ENCODE data around the gene NIT1. TPM values are rescaled to one million over a fixed set of nuclear protein-coding genes. Genes with fewer than 3 reads are reported as not detected.

NIT1 gene
- total and polyA plus RNA-seq, 2 of the 13 experiments (the other 11 are each of a cell fraction or from before 2014, with no cell fraction given), result 22.7 to 31.0 TPM

GRCh38 chr1:161117759-161118581, at the start of gene NIT1, which contains the start of gene PFDN2 (continued):
- TF ChIP-seq JUN (CRISPR knock-in tag; IDR thresholded peaks at IDR 0.05), result no peak
- peak; percentile 31; the same call in 1 of the 2 replicates for TF ChIP-seq ZNF441 (CRISPR knock-in tag; IDR thresholded peaks at IDR 0.05; ENCODE audit: borderline replicate concordance)
- no peak for TF ChIP-seq ISX (CRISPR knock-in tag; conservative IDR thresholded peaks at IDR 0.05)
- TF ChIP-seq ZNF710 (CRISPR knock-in tag; IDR thresholded peaks at IDR 0.05; ENCODE audit: borderline replicate concordance), result no peak
- TF ChIP-seq FOXK1 (CRISPR knock-in tag; IDR thresholded peaks at IDR 0.05; ENCODE audit: borderline replicate concordance, low read depth), result peak; percentile 14; the same call in 1 of the 2 replicates
- TF ChIP-seq SIX1 (CRISPR knock-in tag; IDR thresholded peaks at IDR 0.05; ENCODE audit: borderline replicate concordance), result no peak
- no peak for TF ChIP-seq ZNF510 (CRISPR knock-in tag; IDR thresholded peaks at IDR 0.05; ENCODE audit: low read depth)
- peak; percentile 74; the same call in 1 of the 2 replicates for TF ChIP-seq REPIN1 (CRISPR knock-in tag; IDR thresholded peaks at IDR 0.05; ENCODE audit: borderline replicate concordance, low read depth)
- TF ChIP-seq PLRG1 (conservative IDR thresholded peaks at IDR 0.05), result no peak
- TF ChIP-seq, protein P1, sequence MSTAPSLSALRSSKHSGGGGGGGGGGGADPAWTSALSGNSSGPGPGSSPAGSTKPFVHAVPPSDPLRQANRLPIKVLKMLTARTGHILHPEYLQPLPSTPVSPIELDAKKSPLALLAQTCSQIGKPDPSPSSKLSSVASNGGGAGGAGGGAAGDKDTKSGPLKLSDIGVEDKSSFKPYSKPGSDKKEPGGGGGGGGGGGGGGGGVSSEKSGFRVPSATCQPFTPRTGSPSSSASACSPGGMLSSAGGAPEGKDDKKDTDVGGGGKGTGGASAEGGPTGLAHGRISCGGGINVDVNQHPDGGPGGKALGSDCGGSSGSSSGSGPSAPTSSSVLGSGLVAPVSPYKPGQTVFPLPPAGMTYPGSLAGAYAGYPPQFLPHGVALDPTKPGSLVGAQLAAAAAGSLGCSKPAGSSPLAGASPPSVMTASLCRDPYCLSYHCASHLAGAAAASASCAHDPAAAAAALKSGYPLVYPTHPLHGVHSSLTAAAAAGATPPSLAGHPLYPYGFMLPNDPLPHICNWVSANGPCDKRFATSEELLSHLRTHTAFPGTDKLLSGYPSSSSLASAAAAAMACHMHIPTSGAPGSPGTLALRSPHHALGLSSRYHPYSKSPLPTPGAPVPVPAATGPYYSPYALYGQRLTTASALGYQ (CRISPR knock-in tag; IDR thresholded peaks at IDR 0.05), result peak; percentile 32; the same call in 1 of the 2 replicates
- TF ChIP-seq NR1H2 (CRISPR knock-in tag; IDR thresholded peaks at IDR 0.05; ENCODE audit: borderline replicate concordance, low read depth), result no peak
- TF ChIP-seq SSRP1 (CRISPR knock-in tag; IDR thresholded peaks at IDR 0.05), result no peak
- 0 out of 2 replicates have a peak, but pooled peaks have one; percentile 73 for TF ChIP-seq ZNF256 (CRISPR knock-in tag; conservative IDR thresholded peaks at IDR 0.05)
- TF ChIP-seq KDM2A (CRISPR knock-in tag; IDR thresholded peaks at IDR 0.05; ENCODE audit: borderline replicate concordance, low read depth), result peak; percentile 79; the same call in 1 of the 2 replicates
- TF ChIP-seq NBN (conservative IDR thresholded peaks at IDR 0.05), result no peak
- 0 out of 2 replicates have a peak, but pooled peaks have one; percentile 57 for TF ChIP-seq KLF6 (CRISPR knock-in tag; IDR thresholded peaks at IDR 0.05)
- TF ChIP-seq ZNF777 (CRISPR knock-in tag; IDR thresholded peaks at IDR 0.05), result peak; percentile 62; the same call in 1 of the 2 replicates
- 0 out of 2 replicates have a peak, but pooled peaks have one; percentile 35 for TF ChIP-seq KDM6A (CRISPR knock-in tag; IDR thresholded peaks at IDR 0.05; ENCODE audit: low read depth)
- no peak for TF ChIP-seq NR3C1 (CRISPR knock-in tag; IDR thresholded peaks at IDR 0.05)
- 0 out of 2 replicates have a peak, but pooled peaks have one; percentile 53 for TF ChIP-seq ZNF138 (CRISPR knock-in tag; IDR thresholded peaks at IDR 0.05; ENCODE audit: low read depth)
- peak; percentile 52 for TF ChIP-seq RBM39 (IDR thresholded peaks at IDR 0.05; ENCODE audit: low read depth, low read length, poor library complexity, severe bottlenecking)
- 0 out of 2 replicates have a peak, but pooled peaks have one; percentile 19 for TF ChIP-seq ZNF629 (CRISPR knock-in tag; conservative IDR thresholded peaks at IDR 0.05)
- TF ChIP-seq ETS1 (CRISPR knock-in tag; IDR thresholded peaks at IDR 0.05), result peak; percentile 76; the same call in 1 of the 2 replicates
- TF ChIP-seq, protein P2, sequence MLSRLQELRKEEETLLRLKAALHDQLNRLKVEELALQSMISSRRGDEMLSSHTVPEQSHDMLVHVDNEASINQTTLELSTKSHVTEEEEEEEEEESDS (CRISPR knock-in tag; IDR thresholded peaks at IDR 0.05; ENCODE audit: borderline replicate concordance), result no peak
- peak; percentile 87 for TF ChIP-seq SP4 (CRISPR knock-in tag; IDR thresholded peaks at IDR 0.05)
- TF ChIP-seq RBFOX2 (IDR thresholded peaks at IDR 0.05; ENCODE audit: low read depth, low read length), result peak; percentile 95
